ENCODE data around the gene PVALEF.

The PVALEF gene

GRCh38 chr17:81128338-81128737, 37.0 kb upstream of the PVALEF start:
- no peak overlapping the region for H3K4me3 ChIP-seq (ENCODE audit: low read depth, low read length)

- no peak overlapping the region for H3K4me3 ChIP-seq (ENCODE audit: low read depth, low read length)
Observed at GRCh38 chr17:81128774-81129173, 36.5 kb upstream of the PVALEF start.

- H3K4me3 ChIP-seq (ENCODE audit: low read depth, low read length): no peak overlapping the region
Observed at GRCh38 chr17:81129289-81129688, 36.0 kb upstream of the PVALEF start.

- H3K4me3 ChIP-seq (ENCODE audit: low read depth, low read length): no peak overlapping the region
Observed at GRCh38 chr17:81129711-81130367, 35.5 kb upstream of the PVALEF start.

GRCh38 chr17:81130385-81131361, 34.6 kb upstream of the PVALEF start:
- no peak overlapping the region for H3K4me3 ChIP-seq (ENCODE audit: low read depth, low read length)

DNA sequence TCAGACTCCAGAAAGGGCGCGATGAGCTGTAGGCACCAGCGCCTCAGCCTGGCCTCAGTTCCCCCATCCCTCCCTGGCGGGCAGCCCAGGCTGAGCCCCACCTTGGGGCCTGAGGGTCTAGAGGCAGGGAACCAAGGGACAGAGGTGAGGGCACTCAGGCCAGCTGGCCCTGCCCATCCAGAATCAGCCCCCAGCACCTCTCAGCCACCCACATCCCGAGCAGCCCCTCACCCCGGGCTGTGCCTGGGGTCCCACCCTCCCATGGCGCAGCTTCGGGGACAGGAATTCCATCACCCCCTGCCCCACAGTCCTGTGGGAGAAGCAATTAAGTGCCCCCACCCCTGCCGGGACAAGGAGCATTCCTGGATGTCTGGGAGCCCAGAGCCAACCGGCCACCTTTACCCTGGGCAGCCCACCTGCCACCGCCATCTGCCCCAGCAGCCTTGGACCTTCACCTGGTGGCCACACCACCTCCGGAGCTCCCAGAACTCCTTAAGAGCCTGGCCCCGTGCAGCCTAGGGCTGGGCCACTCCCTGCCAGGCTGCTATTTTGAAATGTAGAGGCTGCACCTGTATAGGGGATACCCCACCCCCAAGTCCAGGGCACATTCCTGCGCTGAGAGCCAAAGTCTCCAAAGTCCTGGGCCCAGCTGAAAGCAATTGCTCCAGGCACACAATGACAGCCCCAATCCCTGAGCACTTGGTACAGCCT, 33.7 kb upstream of the PVALEF start:
- no peak overlapping the region for H3K4me3 ChIP-seq (ENCODE audit: low read depth, low read length)

DNA sequence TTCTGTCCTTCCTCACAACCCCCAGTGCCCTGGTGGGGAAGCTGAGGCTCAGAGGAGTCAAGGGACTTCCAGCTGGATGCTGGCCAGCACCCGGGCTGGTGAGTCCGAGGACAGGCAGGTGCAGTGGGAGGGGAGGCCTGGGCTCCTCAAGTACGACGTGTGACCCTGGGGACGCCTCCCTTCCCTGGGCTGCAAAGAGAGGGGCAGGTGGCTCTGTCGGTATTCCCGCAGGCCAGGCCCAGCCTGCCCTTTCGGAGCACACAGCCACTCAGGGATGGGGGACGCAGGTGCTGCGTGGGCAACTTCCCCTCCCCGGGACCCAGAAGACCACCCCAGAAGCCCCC, 33.1 kb upstream of the PVALEF start:
- no peak overlapping the region for H3K4me3 ChIP-seq (ENCODE audit: low read depth, low read length)

DNA sequence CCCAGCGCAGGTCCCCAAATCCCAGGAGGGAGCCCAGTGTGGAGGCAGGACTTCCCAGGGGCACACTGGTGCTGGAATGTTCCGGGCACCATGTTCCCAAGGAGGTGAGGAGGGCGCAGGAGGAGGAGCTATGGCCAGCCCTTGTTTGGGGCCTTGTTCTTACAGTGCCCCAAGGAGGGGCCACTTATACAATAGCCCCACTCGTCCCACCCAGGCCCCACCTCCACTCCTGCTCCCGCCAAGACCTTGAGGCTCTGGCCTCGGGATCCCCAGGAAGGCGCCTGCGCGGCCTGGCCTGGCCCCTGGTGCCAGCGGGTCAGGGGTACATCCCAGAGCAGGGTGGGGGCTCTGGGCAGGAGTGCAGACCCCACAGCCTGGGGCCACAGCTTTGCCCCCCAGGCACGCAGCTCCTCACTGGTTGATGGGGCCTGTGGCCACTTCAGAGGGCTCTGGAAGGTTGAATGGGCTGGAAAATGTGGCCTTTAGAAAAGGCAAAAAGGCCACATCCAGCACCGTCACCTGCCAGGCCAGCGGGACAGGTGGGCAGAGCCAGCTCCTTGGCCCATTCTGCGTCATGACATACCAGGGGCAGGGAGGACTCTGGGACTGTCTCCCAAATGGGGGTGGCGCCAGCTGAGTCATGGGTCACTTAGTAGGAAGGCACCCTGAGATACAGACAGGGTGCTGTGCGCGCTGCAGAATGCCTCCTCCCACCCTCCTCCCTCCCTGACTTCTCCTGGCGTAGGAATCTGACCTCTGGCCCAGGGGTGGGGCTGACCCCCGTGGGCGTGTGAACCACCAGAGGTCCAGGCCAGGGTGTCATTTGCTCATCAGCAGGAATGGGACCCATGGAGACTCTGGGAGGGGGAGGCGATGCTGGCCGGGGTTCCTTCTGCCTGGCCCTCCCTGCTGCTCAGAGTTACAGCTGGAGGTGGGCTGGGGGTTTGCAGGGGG, 32.3 kb upstream of the PVALEF start:
- no peak overlapping the region for H3K4me3 ChIP-seq (ENCODE audit: low read depth, low read length)

DNA sequence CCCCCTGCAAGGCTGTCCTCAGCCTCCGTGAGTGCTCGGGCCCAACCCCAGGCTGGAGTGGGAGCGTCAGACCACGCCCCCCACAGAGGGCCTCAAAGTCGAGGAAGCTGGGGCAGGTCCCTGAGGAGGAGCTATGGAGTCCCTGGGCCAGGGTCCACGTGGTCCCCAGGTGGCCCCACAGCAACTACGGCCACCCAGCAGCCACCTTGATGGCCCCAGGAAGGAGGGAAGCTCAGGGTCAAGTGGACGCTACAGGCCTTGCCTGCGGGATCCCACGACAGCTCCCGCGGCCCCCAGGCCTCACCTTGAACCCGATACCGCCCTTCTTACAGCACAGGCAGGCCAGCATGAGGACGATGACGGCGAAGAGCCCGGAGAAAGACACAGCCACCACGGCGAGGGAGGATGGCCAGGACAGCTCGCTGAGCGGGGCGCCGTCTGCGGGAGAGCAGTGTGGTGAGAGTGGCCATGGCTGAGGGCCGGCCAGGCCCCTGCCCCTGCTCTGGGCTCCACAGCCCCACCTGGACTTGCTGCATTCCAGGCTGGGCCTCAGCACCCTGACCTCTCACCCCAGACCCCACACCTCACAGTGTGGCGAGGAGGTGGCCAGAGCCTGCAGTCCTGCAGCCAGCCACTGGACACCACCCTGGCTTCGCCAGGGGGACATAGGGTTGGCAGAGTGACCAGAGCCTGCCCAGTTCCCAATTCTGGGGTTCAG, 31.1 kb upstream of the PVALEF start:
- no peak overlapping the region for H3K4me3 ChIP-seq (ENCODE audit: low read depth, low read length)

GRCh38 chr17:81135505-81136278, 29.6 kb upstream of the PVALEF start:
- no peak overlapping the region for H3K4me3 ChIP-seq (ENCODE audit: low read depth, low read length)

GRCh38 chr17:81136366-81136765, 28.9 kb upstream of the PVALEF start:
- H3K4me3 ChIP-seq (ENCODE audit: low read depth, low read length): no peak overlapping the region

DNA sequence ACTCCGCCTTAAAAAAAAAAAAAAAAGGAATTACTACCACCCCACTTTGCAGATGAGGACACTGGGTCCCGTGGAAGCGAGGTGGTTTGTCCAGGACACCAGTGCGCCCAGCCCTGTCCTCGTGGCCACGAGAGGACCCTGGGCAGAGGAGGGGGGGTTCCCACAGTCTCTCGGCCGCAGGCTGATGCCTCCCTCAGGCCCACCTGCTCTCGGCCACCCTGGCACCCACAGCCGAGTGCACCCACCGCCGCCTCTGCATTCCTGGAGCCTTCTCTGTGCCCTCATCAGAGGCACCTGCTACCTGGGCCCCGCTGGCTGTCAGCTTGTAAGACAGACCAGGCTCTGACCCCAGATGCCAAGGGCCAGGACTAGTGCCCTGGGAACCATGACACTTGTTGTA, 28.1 kb upstream of the PVALEF start:
- no peak overlapping the region for H3K4me3 ChIP-seq (ENCODE audit: low read depth, low read length)

DNA sequence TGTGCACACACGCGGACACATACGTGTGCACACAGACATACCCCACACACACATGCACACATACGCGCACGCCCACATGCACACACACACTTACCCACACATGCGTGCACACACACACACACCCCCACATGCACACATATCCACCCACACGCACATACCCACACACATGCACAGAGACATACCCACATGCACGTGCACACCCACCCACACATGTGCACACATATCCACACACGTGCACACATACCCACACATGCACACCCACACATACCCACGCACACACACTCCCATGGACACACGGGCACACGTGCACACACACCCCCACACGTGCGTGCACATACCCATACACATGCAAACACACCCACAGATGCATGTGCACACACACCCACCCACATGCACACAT, 27.2 kb upstream of the PVALEF start:
- no peak overlapping the region for H3K4me3 ChIP-seq (ENCODE audit: low read depth, low read length)

DNA sequence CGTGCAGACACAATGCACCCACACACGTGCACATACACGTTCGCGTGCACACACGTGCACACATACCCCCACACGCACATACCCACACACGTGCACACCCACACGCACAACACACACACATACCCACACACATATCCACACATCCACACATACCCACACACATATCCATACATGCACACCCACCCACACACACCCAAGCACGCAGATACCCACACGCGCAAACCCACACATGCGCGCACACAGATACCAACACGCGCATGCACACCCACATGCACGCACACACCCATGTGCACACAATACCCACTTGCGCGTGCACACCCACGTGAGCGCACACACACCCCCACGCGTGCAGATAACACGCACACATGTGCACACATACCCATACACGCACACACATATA, 26.8 kb upstream of the PVALEF start:
- H3K4me3 ChIP-seq (ENCODE audit: low read depth, low read length): no peak overlapping the region

DNA sequence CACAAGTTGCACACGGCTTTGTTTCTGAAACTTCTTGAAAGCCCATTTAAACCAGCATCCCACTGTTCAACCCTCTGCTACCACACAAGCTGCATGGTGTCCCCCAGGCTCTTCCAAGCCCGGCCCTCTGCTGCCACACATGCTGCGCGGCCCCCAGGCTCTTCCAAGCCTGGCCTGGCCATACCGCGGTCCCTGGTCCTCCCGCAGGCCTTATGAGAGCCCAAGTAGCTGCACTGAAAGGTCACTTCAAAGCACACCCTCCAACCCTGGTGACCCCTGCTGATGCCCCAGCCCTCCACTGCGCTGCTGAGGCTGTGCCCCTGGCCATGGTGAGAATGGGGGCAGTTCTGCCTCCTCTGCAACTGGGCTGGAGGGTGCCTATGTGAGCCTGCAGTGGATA, 25.9 kb upstream of the PVALEF start:
- H3K4me3 ChIP-seq (ENCODE audit: low read depth, low read length): no peak overlapping the region

GRCh38 chr17:81140018-81140417, 25.3 kb upstream of the PVALEF start:
- H3K4me3 ChIP-seq (ENCODE audit: low read depth, low read length): no peak overlapping the region

- no peak overlapping the region for H3K4me3 ChIP-seq (ENCODE audit: low read depth, low read length)
Observed at GRCh38 chr17:81140695-81141094, 24.6 kb upstream of the PVALEF start.

GRCh38 chr17:81142301-81143199, 22.8 kb upstream of the PVALEF start:
- no peak overlapping the region for H3K4me3 ChIP-seq (ENCODE audit: low read depth, low read length)
